ENCODE results near the gene GSTP1.
A peak's percentile ranks its signal among the peaks of the same experiment; 100 is the strongest.

The GSTP1 gene

DNA sequence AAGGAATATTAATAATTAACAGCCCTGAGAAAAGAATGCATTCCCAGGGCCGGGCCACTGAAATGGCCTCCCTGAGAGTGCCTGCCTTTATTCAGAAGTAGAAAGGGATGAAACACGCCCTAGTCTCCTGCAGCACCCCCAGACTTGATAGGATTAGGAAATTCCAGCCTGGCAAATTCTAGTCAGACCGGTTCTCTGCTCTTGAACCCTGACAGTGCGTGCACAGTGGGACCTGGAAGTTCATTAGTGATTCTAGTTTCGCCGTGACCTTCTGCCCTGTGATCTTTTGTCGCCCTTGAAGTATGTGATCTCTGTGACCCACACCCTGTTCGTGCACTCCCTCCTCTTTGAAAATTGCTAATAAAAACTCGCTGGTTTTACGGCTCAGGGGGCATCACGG is 2.1 kb upstream of the GSTP1 start:
- no peak for DNase-seq (ENCODE audit: low spot score)
- Histone ChIP-seq H3K27ac (no peak overlapping the region), H3K4me3 (no peak overlapping the region)
- TF ChIP-seq, protein P1, sequence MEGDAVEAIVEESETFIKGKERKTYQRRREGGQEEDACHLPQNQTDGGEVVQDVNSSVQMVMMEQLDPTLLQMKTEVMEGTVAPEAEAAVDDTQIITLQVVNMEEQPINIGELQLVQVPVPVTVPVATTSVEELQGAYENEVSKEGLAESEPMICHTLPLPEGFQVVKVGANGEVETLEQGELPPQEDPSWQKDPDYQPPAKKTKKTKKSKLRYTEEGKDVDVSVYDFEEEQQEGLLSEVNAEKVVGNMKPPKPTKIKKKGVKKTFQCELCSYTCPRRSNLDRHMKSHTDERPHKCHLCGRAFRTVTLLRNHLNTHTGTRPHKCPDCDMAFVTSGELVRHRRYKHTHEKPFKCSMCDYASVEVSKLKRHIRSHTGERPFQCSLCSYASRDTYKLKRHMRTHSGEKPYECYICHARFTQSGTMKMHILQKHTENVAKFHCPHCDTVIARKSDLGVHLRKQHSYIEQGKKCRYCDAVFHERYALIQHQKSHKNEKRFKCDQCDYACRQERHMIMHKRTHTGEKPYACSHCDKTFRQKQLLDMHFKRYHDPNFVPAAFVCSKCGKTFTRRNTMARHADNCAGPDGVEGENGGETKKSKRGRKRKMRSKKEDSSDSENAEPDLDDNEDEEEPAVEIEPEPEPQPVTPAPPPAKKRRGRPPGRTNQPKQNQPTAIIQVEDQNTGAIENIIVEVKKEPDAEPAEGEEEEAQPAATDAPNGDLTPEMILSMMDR (IDR thresholded peaks at IDR 0.05), result no peak

DNA sequence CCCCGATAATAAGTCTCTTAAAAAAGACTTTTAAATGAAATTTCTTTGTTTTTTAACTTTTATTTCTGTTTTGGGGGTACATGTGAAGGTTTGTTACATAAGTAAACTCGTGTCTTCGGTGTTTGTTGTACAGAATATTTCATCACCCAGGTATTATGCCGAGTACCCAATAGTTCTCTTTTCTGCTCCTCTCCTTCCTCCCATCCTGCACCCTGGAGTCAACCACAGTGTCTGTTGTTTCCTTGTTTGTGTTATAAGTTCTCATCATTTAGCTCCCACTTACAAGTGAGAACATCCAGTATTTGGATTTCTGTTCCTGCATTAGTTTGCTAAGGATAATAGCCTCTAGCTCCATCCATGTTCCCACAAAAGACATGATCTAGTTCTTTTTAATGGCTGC is 1.6 kb upstream of the GSTP1 start:
- no peak for DNase-seq (ENCODE audit: low spot score)
- no peak overlapping the region for H3K4me3 ChIP-seq

DNA sequence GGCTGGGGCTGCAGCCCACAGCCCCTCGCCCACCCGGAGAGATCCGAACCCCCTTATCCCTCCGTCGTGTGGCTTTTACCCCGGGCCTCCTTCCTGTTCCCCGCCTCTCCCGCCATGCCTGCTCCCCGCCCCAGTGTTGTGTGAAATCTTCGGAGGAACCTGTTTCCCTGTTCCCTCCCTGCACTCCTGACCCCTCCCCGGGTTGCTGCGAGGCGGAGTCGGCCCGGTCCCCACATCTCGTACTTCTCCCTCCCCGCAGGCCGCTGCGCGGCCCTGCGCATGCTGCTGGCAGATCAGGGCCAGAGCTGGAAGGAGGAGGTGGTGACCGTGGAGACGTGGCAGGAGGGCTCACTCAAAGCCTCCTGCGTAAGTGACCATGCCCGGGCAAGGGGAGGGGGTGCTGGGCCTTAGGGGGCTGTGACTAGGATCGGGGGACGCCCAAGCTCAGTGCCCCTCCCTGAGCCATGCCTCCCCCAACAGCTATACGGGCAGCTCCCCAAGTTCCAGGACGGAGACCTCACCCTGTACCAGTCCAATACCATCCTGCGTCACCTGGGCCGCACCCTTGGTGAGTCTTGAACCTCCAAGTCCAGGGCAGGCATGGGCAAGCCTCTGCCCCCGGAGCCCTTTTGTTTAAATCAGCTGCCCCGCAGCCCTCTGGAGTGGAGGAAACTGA is 731 bp downstream of the GSTP1 start:
- DNase-seq (ENCODE audit: low spot score), result peak; percentile 85
- peak overlapping the region; percentile 96 to 98 for H3K27ac ChIP-seq
- H3K4me3 ChIP-seq, result peak overlapping the region; percentile 86
- TF ChIP-seq, protein P1 (IDR thresholded peaks at IDR 0.05), result no peak

More for the DNA sequence above, 1.6 kb upstream of the GSTP1 start:
- TF ChIP-seq, protein P1 (IDR thresholded peaks at IDR 0.05), result no peak
- no peak overlapping the region for H3K27ac ChIP-seq

DNA sequence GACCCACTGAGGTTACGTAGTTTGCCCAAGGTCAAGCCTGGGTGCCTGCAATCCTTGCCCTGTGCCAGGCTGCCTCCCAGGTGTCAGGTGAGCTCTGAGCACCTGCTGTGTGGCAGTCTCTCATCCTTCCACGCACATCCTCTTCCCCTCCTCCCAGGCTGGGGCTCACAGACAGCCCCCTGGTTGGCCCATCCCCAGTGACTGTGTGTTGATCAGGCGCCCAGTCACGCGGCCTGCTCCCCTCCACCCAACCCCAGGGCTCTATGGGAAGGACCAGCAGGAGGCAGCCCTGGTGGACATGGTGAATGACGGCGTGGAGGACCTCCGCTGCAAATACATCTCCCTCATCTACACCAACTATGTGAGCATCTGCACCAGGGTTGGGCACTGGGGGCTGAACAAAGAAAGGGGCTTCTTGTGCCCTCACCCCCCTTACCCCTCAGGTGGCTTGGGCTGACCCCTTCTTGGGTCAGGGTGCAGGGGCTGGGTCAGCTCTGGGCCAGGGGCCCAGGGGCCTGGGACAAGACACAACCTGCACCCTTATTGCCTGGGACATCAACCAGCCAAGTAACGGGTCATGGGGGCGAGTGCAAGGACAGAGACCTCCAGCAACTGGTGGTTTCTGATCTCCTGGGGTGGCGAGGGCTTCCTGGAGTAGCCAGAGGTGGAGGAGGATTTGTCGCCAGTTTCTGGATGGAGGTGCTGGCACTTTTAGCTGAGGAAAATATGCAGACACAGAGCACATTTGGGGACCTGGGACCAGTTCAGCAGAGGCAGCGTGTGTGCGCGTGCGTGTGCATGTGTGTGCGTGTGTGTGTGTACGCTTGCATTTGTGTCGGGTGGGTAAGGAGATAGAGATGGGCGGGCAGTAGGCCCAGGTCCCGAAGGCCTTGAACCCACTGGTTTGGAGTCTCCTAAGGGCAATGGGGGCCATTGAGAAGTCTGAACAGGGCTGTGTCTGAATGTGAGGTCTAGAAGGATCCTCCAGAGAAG is 1.6 kb downstream of the GSTP1 start:
- DNase-seq (ENCODE audit: low spot score), result no peak
- H3K27ac ChIP-seq, result peak overlapping the region; percentile 96 to 98
- TF ChIP-seq, protein P1 (IDR thresholded peaks at IDR 0.05), result no peak
- H3K4me3 ChIP-seq, result peak overlapping the region; percentile 86

DNA sequence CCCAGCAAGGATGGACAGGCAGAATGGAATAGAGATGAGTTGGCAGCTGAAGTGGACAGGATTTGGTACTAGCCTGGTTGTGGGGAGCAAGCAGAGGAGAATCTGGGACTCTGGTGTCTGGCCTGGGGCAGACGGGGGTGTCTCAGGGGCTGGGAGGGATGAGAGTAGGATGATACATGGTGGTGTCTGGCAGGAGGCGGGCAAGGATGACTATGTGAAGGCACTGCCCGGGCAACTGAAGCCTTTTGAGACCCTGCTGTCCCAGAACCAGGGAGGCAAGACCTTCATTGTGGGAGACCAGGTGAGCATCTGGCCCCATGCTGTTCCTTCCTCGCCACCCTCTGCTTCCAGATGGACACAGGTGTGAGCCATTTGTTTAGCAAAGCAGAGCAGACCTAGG is 2.3 kb downstream of the GSTP1 start:
- Histone ChIP-seq H3K4me3 (peak overlapping the region; percentile 86), H3K27ac (peak overlapping the region in 1 of 2 donors; percentile 30)
- TF ChIP-seq, protein P1 (IDR thresholded peaks at IDR 0.05), result no peak
- DNase-seq (ENCODE audit: low spot score), result no peak

GRCh38 chr11:67586568-67587250 is 3.1 kb downstream of the GSTP1 start:
- no peak overlapping the region for H3K4me3 ChIP-seq
- TF ChIP-seq, protein P1 (IDR thresholded peaks at IDR 0.05), result no peak
- no peak overlapping the region for H3K27ac ChIP-seq
- DNase-seq (ENCODE audit: low spot score), result no peak

All from coronary artery (tissue), 2 donors.